CD14-positive monocyte (primary cell): ENCODE measurements around the gene HARS2. TPM values are rescaled to one million over a fixed set of nuclear protein-coding genes. Genes with fewer than 3 reads are reported as not detected.
"Not testable (repeated sequence)": the region's sequence is repeated elsewhere in the genome, so short reads cannot be mapped to it uniquely, and the experiment has no call there.

Experiments
- DNase-seq, 3 donors: peaks; one replicate each; pipeline ENCODE4 v3.0.0-alpha.2; 2011 to 2022
- H2AFZ ChIP-seq: 2 replicates; pipeline ENCODE4 v1.6.0; 2012; ENCODE audit warnings: mild to moderate bottlenecking, low read depth, low read length, inconsistent platforms; ENCODE audit not compliant: insufficient read depth, poor library complexity, severe bottlenecking
- H3K27ac ChIP-seq, 2 donors: 1 replicate in 1 of 2; 2 replicates in 1 of 2; pipeline ENCODE4 v1.5.1; 2012 to 2013; ENCODE audit warnings: low read length in 2 of 2, control low read depth in 1 of 2, inconsistent platforms in 1 of 2, low read depth in 1 of 2, mild to moderate bottlenecking in 1 of 2
- H3K27me3 ChIP-seq, 2 donors: one replicate each; pipeline versions ENCODE4 v1.6.0 to v1.6.1; 2011 to 2013; ENCODE audit warnings: low read length in 2 of 2; ENCODE audit not compliant: control insufficient read depth in 2 of 2, insufficient read depth in 2 of 2
- H3K36me3 ChIP-seq, 2 donors: replicated peaks in 1 of 2; 1 replicate in 1 of 2; 2 replicates in 1 of 2; pipeline versions ENCODE4 v1.5.1 to v1.6.1; 2012 to 2013; ENCODE audit warnings: low read length in 2 of 2, control low read depth in 1 of 2, inconsistent platforms in 1 of 2, mild to moderate bottlenecking in 1 of 2; ENCODE audit not compliant: insufficient read depth in 2 of 2, control insufficient read depth in 1 of 2
- H3K4me1 ChIP-seq, 2 donors: 1 replicate in 1 of 2; 2 replicates in 1 of 2; pipeline versions ENCODE4 v1.5.1 to v1.6.1; 2012 to 2013; ENCODE audit warnings: low read length in 2 of 2, control low read depth in 1 of 2, inconsistent platforms in 1 of 2, mild to moderate bottlenecking in 1 of 2, moderate library complexity in 1 of 2; ENCODE audit not compliant: insufficient read depth in 2 of 2, control insufficient read depth in 1 of 2
- H3K4me2 ChIP-seq: replicated peaks from 2 replicates; pipeline ENCODE3; 2012; ENCODE audit warnings: low read length, moderate library complexity, mild to moderate bottlenecking; ENCODE audit not compliant: poor library complexity, severe bottlenecking; ENCODE audit errors: extremely low read depth
- H3K4me3 ChIP-seq, 3 experiments: fragments of 200-600 bp in 1 of 3; sonication (generic) in 1 of 3; replicated peaks in 1 of 3; 1 replicate in 2 of 3; 2 replicates in 1 of 3; pipeline ENCODE4 v1.5.1; 2011 to 2013; ENCODE audit warnings: low read length in 3 of 3, mild to moderate bottlenecking in 3 of 3, control low read depth in 2 of 3, low read depth in 2 of 3, inconsistent platforms in 1 of 3, moderate library complexity in 1 of 3
- H3K79me2 ChIP-seq: 2 replicates; pipeline ENCODE4 v1.6.0; 2012; ENCODE audit warnings: mild to moderate bottlenecking, control low read depth, inconsistent platforms, low read length, moderate library complexity; ENCODE audit not compliant: insufficient read depth
- H3K9ac ChIP-seq: 2 replicates; pipeline ENCODE4 v1.6.0; 2017; ENCODE audit warnings: low read length, mild to moderate bottlenecking; ENCODE audit not compliant: insufficient read depth, poor library complexity, severe bottlenecking
- H3K9me3 ChIP-seq, 2 donors: replicated peaks in 1 of 2; 1 replicate in 1 of 2; 2 replicates in 1 of 2; pipeline versions ENCODE4 v1.5.1 to v1.6.1; 2012 to 2013; ENCODE audit warnings: low read length in 2 of 2, control low read depth in 1 of 2; ENCODE audit not compliant: control insufficient read depth in 1 of 2, insufficient read depth in 1 of 2
- H4K20me1 ChIP-seq: 2 replicates; pipeline ENCODE4 v1.6.0; 2012; ENCODE audit warnings: mild to moderate bottlenecking, low read length, control low read depth, moderate library complexity; ENCODE audit not compliant: insufficient read depth
- H3K27ac Mint-ChIP-seq, 7 donors: one replicate each; pipeline ENCODE4 v1.8.0; 2020; ENCODE audit warnings: mild to moderate bottlenecking in 7 of 7, mixed read lengths in 7 of 7, moderate library complexity in 6 of 7, inconsistent platforms in 2 of 7
- H3K27me3 Mint-ChIP-seq, 3 donors: one replicate each; pipeline ENCODE4 v1.8.0; 2021 to 2022; ENCODE audit warnings: low read depth in 3 of 3, mild to moderate bottlenecking in 3 of 3, mixed read lengths in 3 of 3, moderate library complexity in 3 of 3, inconsistent platforms in 1 of 3
- H3K36me3 Mint-ChIP-seq, 2 donors: one replicate each; pipeline ENCODE4 v1.8.0; 2020; ENCODE audit warnings: mixed read lengths in 2 of 2, inconsistent platforms in 1 of 2, mild to moderate bottlenecking in 1 of 2
- H3K4me1 Mint-ChIP-seq: one replicate; pipeline ENCODE4 v1.8.0; 2020; ENCODE audit warnings: mild to moderate bottlenecking, mixed read lengths
- H3K4me3 Mint-ChIP-seq, 2 donors: one replicate each; pipeline ENCODE4 v1.8.0; 2020; ENCODE audit warnings: mild to moderate bottlenecking in 2 of 2, mixed read lengths in 2 of 2, moderate library complexity in 1 of 2
- H3K9me3 Mint-ChIP-seq, 7 donors: one replicate each; pipeline ENCODE4 v1.8.0; 2020 to 2022; ENCODE audit warnings: mixed read lengths in 7 of 7, mild to moderate bottlenecking in 6 of 7, moderate library complexity in 6 of 7, inconsistent platforms in 2 of 7
- CTCF ChIP-seq: fragments of 200-600 bp; IDR thresholded peaks from one replicate; pipeline ENCODE4 v1.8.0; 2022; ENCODE audit warnings: antibody characterized with exemption, mild to moderate bottlenecking
- WGBS: methylation state at CpG from one replicate; pipeline ENCODE4 v1.1.5; 2013; ENCODE audit warnings: missing lambda C conversion rate; ENCODE audit not compliant: insufficient coverage; 5-methylcytosine and 5-hydroxymethylcytosine counted together
- intact Hi-C, 2 donors: fragments of 100-400 bp; cut with micrococcal nuclease; formaldehyde crosslinking; loops; one replicate each; pipeline versions ENCODE4 v1.15.0 to v1.15.1; 2023
- polyA plus RNA-seq, 3 donors: library from polyadenylated mRNA; depleted of rRNA in 1 of 3; unstranded in 2 of 3; stranded (reverse) in 1 of 3; fragments of 300-500 nt in 2 of 3; fragments of >200 nt in 1 of 3; fragmentation: Illumina TruSeq in 2 of 3; gene quantifications; 1 replicate in 2 of 3; 2 replicates in 1 of 3; pipeline ENCODE4 v1.2.3, GENCODE V29; 2012 to 2021

The HARS2 gene
- polyA plus RNA-seq, 3 donors = 6.4 to 26.1 (median 8.3) TPM

DNA sequence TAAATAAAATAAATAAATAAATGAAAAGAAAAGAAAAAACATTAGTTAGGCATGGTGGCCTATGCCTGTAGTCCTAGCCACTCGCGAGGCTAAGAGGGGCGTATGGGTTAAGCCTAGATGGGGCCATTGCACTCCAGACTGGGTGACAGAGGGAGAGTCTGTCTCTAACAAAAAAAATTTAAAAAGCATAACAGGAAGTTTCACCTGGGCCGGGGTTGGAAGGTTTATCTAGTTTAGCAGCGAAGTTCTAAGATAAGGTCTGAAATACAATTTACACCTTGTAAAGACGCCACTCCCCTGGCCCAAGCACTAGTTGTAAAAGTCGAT is 27.0 kb downstream of the HARS2 start:
- H3K4me3 ChIP-seq = no peak overlapping the region
- Mint-ChIP-seq H3K9me3 (peaks cover 0 to 4% (median 2%) of the 10 kb centered on the region in 7 donors), H3K36me3 (no peaks in the 10 kb centered on the region), H3K4me1 (peaks cover 2% of the 10 kb centered on the region), H3K27ac (peak overlapping the region in 2 of 7 donors; percentile 34 to 51), H3K4me3 (no peak overlapping the region), H3K27me3 (peaks cover 4 to 11% (median 7%) of the 10 kb centered on the region in 3 donors)
- H3K4me1 ChIP-seq = no peaks in the 10 kb centered on the region
- no peak overlapping the region for H3K9ac ChIP-seq
- intact Hi-C loops = loop anchor here (10.0 kb wide), 2 partner anchors 153 to 353 kb away; partner anchors contain the start of genes APBB3 (in 1 of the 2), SLC35A4 (in 1 of the 2) and SLC4A9 (in 1 of the 2)
- no peaks in the 10 kb centered on the region for H3K79me2 ChIP-seq
- H4K20me1 ChIP-seq = no peaks in the 10 kb centered on the region
- 90% methylated on average over 5 of the region's 7 CpGs for WGBS
- H3K4me2 ChIP-seq = no peak overlapping the region
- no peak overlapping the region for H2AFZ ChIP-seq
- TF ChIP-seq CTCF = no peak
- peaks cover 0 to 3% of the 10 kb centered on the region in 2 donors for H3K27me3 ChIP-seq
- H3K27ac ChIP-seq = no peak overlapping the region
- H3K36me3 ChIP-seq = no peaks in the 10 kb centered on the region
- DNase-seq = no peak
- H3K9me3 ChIP-seq = no peaks in the 10 kb centered on the region

GRCh38 chr5:140720738-140721137 is 29.5 kb downstream of the HARS2 start:
- not testable (repeated sequence) for H3K4me1 Mint-ChIP-seq, DNase-seq, H4K20me1 ChIP-seq, H2AFZ ChIP-seq, H3K4me2 ChIP-seq, H3K4me3 ChIP-seq, H3K27ac ChIP-seq, H3K9me3 ChIP-seq, H3K36me3 ChIP-seq, H3K9ac ChIP-seq, H3K36me3 Mint-ChIP-seq, H3K79me2 ChIP-seq, H3K4me3 Mint-ChIP-seq, H3K4me1 ChIP-seq
- intact Hi-C loops = loop anchor here in 1 of 2 donors (10.0 kb wide), 1 partner anchor 346 kb away; no protein-coding TSS in a partner anchor
- H3K9me3 Mint-ChIP-seq = peaks cover 0 to 12% (median 8%) of the 10 kb centered on the region in 7 donors
- peaks cover 14 to 26% (median 26%) of the 10 kb centered on the region in 3 donors for H3K27me3 Mint-ChIP-seq
- H3K27ac Mint-ChIP-seq = peak overlapping the region in 1 of 7 donors; percentile 41
- peaks cover 0 to 12% of the 10 kb centered on the region in 2 donors for H3K27me3 ChIP-seq
- WGBS = 38% methylated on average over 3 of the region's 6 CpGs

DNA sequence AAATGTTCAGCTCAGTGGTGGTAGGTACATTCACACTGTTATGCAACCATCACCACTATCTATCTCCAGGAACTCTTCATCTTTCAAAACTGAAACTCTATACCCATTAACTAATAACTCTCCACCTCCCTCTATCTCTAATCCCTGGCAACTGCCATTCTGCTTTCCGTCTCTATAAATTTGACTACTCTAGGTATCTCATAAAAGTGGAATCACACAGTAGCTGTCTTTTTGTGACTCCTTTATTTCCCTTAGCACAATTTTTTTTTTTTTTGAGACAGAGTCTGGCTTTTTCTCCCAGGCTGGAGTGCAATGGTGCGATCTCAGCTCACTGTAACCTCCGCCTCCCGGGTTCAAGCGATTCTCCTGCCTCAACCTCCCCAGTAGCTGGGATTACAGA is 30.1 kb downstream of the HARS2 start:
- H2AFZ ChIP-seq, H3K27ac Mint-ChIP-seq, H3K4me3 Mint-ChIP-seq, H3K4me1 ChIP-seq, H3K4me2 ChIP-seq, H3K36me3 ChIP-seq, H3K27ac ChIP-seq, H3K4me3 ChIP-seq, H3K36me3 Mint-ChIP-seq, H3K9me3 ChIP-seq, DNase-seq, H3K9ac ChIP-seq, H3K79me2 ChIP-seq, H4K20me1 ChIP-seq: not testable (repeated sequence)
- WGBS = 83% methylated on average over 1 of the region's 5 CpGs
- intact Hi-C loops = loop anchor here in 1 of 2 donors (10.0 kb wide), 1 partner anchor 347 kb away; no protein-coding TSS in a partner anchor
- Mint-ChIP-seq H3K27me3 (peaks cover 21 to 32% (median 31%) of the 10 kb centered on the region in 3 donors), H3K4me1 (peaks cover 11% of the 10 kb centered on the region), H3K9me3 (peaks cover 0 to 17% (median 9%) of the 10 kb centered on the region in 7 donors)
- H3K27me3 ChIP-seq = peaks cover 3 to 19% of the 10 kb centered on the region in 2 donors
